DOHH2 (cell line): ENCODE data around the gene RYR2.

Experiments
- CTCF ChIP-seq: fragments of 200-600 bp; sonication (generic); IDR thresholded peaks from one replicate; pipeline ENCODE4 v1.5.1; 2014; ENCODE audit warnings: antibody characterized with exemption, mild to moderate bottlenecking, low read depth, low read length; ENCODE audit not compliant: poor library complexity, severe bottlenecking
- EZH2phosphoT487 ChIP-seq: fragments of 200-600 bp; sonication (generic); IDR thresholded peaks from 2 replicates; pipeline ENCODE4 v1.6.1; 2017; ENCODE audit warnings: borderline replicate concordance, mild to moderate bottlenecking, antibody characterized with exemption, low read length, moderate library complexity, mixed read lengths

- TF ChIP-seq CTCF (no peak), EZH2phosphoT487 (no peak)
These were observed 387.3 kb downstream of the RYR2 start for GRCh38 chr1:237429252-237429651.
